Naive thymus-derived CD4-positive, alpha-beta T cell (primary cell): ENCODE data around the gene MREG. TPM values are rescaled to one million over a fixed set of nuclear protein-coding genes. Genes with fewer than 3 reads are reported as not detected.
"Not testable (repeated sequence)": the region's sequence is repeated elsewhere in the genome, so short reads cannot be mapped to it uniquely, and the experiment has no call there.

ENCODE experiments used
- ATAC-seq: fragments of 150-1000 bp; cut with Tn5 transposase; 2 replicates; pipeline ENCODE4 v1.10.0; 2021; ENCODE audit warnings: mild to moderate bottlenecking, moderate library complexity
- CTCF ChIA-PET: fragments of 350-600 bp; sonication (Branson Sonifier 250); formaldehyde crosslinking; loops from one replicate; lab custom pipeline; 2021; ENCODE audit warnings: antibody characterized with exemption; lab: Charles Lee
- POLR2A ChIA-PET: fragments of 350-600 bp; sonication (Branson Sonifier 250); formaldehyde crosslinking; loops from one replicate; lab custom pipeline; 2021; ENCODE audit warnings: antibody characterized with exemption, inconsistent platforms; lab: Charles Lee
- DNase-seq, 9 donors: peaks; one replicate each; pipeline versions ENCODE4 v3.0.0 to v3.0.0-alpha.2; 2020 to 2022; ENCODE audit warnings: mixed read lengths in 1 of 9
- H3K27ac ChIP-seq: one replicate; pipeline ENCODE4 v1.7.0; 2013; ENCODE audit warnings: mild to moderate bottlenecking, low read depth, low read length, moderate library complexity
- H3K27me3 ChIP-seq, 2 donors: one replicate each; pipeline ENCODE4 v1.7.0; 2013; ENCODE audit warnings: low read length in 2 of 2, mild to moderate bottlenecking in 2 of 2, moderate library complexity in 2 of 2; ENCODE audit not compliant: control insufficient read depth in 2 of 2, insufficient read depth in 2 of 2
- H3K36me3 ChIP-seq, 3 experiments: 1 replicate in 2 of 3; 2 replicates in 1 of 3; pipeline ENCODE4 v1.7.0; 2013; ENCODE audit warnings: low read length in 3 of 3, mild to moderate bottlenecking in 3 of 3, moderate library complexity in 1 of 3; ENCODE audit not compliant: insufficient read depth in 3 of 3, control insufficient read depth in 2 of 3
- H3K4me1 ChIP-seq, 2 donors: one replicate each; pipeline ENCODE4 v1.7.0; 2013; ENCODE audit warnings: low read length in 2 of 2, mild to moderate bottlenecking in 2 of 2, moderate library complexity in 1 of 2; ENCODE audit not compliant: control insufficient read depth in 2 of 2, insufficient read depth in 2 of 2
- H3K4me3 ChIP-seq: 2 replicates; pipeline ENCODE4 v1.7.0; 2013; ENCODE audit warnings: mild to moderate bottlenecking, low read length
- H3K9me3 ChIP-seq, 3 experiments: 1 replicate in 2 of 3; 2 replicates in 1 of 3; pipeline ENCODE4 v1.7.0; 2013; ENCODE audit warnings: low read length in 3 of 3; ENCODE audit not compliant: control insufficient read depth in 2 of 3
- H3K27ac Mint-ChIP-seq, 9 donors: one replicate each; pipeline ENCODE4 v1.8.0; 2020 to 2022; ENCODE audit warnings: mixed read lengths in 9 of 9, mild to moderate bottlenecking in 8 of 9, moderate library complexity in 5 of 9, inconsistent platforms in 2 of 9
- H3K27me3 Mint-ChIP-seq, 5 donors: one replicate each; pipeline ENCODE4 v1.8.0; 2021 to 2022; ENCODE audit warnings: mixed read lengths in 5 of 5, mild to moderate bottlenecking in 1 of 5
- H3K36me3 Mint-ChIP-seq, 5 donors: one replicate each; pipeline ENCODE4 v1.8.0; 2020 to 2022; ENCODE audit warnings: mixed read lengths in 5 of 5, mild to moderate bottlenecking in 3 of 5, inconsistent platforms in 1 of 5
- H3K4me1 Mint-ChIP-seq, 7 donors: one replicate each; pipeline ENCODE4 v1.8.0; 2020 to 2022; ENCODE audit warnings: mixed read lengths in 7 of 7, mild to moderate bottlenecking in 3 of 7, inconsistent platforms in 1 of 7
- H3K4me3 Mint-ChIP-seq, 10 donors: one replicate each; pipeline ENCODE4 v1.8.0; 2020 to 2022; ENCODE audit warnings: mild to moderate bottlenecking in 10 of 10, mixed read lengths in 10 of 10, moderate library complexity in 6 of 10, inconsistent platforms in 2 of 10
- H3K9me3 Mint-ChIP-seq, 11 donors: one replicate each; pipeline ENCODE4 v1.8.0; 2020 to 2022; ENCODE audit warnings: mixed read lengths in 11 of 11, mild to moderate bottlenecking in 4 of 11, inconsistent platforms in 1 of 11, moderate library complexity in 1 of 11
- intact Hi-C, 2 donors: fragments of 100-400 bp; cut with micrococcal nuclease; formaldehyde crosslinking; loops; one replicate each; pipeline ENCODE4 v1.15.1; 2023
- polyA plus RNA-seq, 2 donors: library from polyadenylated mRNA; unstranded; fragments of 300-500 nt; fragmentation: Illumina TruSeq; gene quantifications; one replicate each; pipeline ENCODE4 v1.2.3, GENCODE V29; 2021
- total RNA-seq, 6 experiments: library from RNA in 5 of 6; stranded (reverse) in 5 of 6; gene quantifications; 1 replicate in 5 of 6; 2 replicates in 1 of 6; pipeline ENCODE4 v1.2.3 and lab custom pipeline; 2021 to 2026

MREG gene
- total and polyA plus RNA-seq, 7 experiments from 2014 or later: 0.39 to 8.5 (median 6.1) TPM

GRCh38 chr2:215966274-215966673 is 47.1 kb downstream of the MREG start:
- no peaks in the 10 kb centered on the region for H3K27me3 ChIP-seq
- DNase-seq (no peak), ATAC-seq (no peak)
- H3K27ac ChIP-seq: no peak overlapping the region
- intact Hi-C loops: no loop called here
- Mint-ChIP-seq H3K36me3 (peaks cover 7 to 39% (median 25%) of the 10 kb centered on the region in 5 donors), H3K4me3 (peak overlapping the region in 1 of 10 donors; percentile 41), H3K4me1 (peaks cover 0 to 40% (median 4%) of the 10 kb centered on the region in 7 donors), H3K27ac (peak overlapping the region in 1 of 9 donors; percentile 58), H3K9me3 (peaks cover 0 to 11% (median 0%) of the 10 kb centered on the region in 11 donors), H3K27me3 (no peaks in the 10 kb centered on the region)
- H3K9me3 ChIP-seq: no peaks in the 10 kb centered on the region
- ChIA-PET POLR2A (no interaction called here), CTCF (no interaction called here)
- H3K4me3 ChIP-seq: no peak overlapping the region
- H3K36me3 ChIP-seq: no peaks in the 10 kb centered on the region
- no peaks in the 10 kb centered on the region for H3K4me1 ChIP-seq

- ATAC-seq: no peak
- no peaks in the 10 kb centered on the region for H3K27me3 ChIP-seq
- CTCF ChIA-PET: no interaction called here
- Mint-ChIP-seq H3K9me3 (peaks cover 0 to 6% (median 0%) of the 10 kb centered on the region in 11 donors), H3K36me3 (peaks cover 3 to 36% (median 20%) of the 10 kb centered on the region in 5 donors), H3K4me1 (peaks cover 0 to 37% (median 4%) of the 10 kb centered on the region in 7 donors), H3K27ac (peak overlapping the region in 3 of 9 donors; percentile 6 to 56 (median 48)), H3K27me3 (no peaks in the 10 kb centered on the region), H3K4me3 (peak overlapping the region in 1 of 10 donors; percentile 41)
- H3K36me3 ChIP-seq: no peaks in the 10 kb centered on the region
- intact Hi-C loops: no loop called here
- no peak for DNase-seq
- POLR2A ChIA-PET: no interaction called here
- no peak overlapping the region for H3K27ac ChIP-seq
- H3K4me3 ChIP-seq: no peak overlapping the region
- H3K9me3 ChIP-seq: no peaks in the 10 kb centered on the region
- no peaks in the 10 kb centered on the region for H3K4me1 ChIP-seq
Measured at GRCh38 chr2:215965532-215966165, 47.7 kb downstream of the MREG start.

GRCh38 chr2:215961981-215962380 is 51.4 kb downstream of the MREG start:
- peaks cover 17 to 56% (median 20%) of the 10 kb centered on the region in 5 donors for H3K36me3 Mint-ChIP-seq
- no peak overlapping the region for H3K27ac Mint-ChIP-seq
- CTCF ChIA-PET: no interaction called here

GRCh38 chr2:215958257-215958656 is 55.1 kb downstream of the MREG start:
- intact Hi-C loops: no loop called here
- Histone ChIP-seq H3K27ac (no peak overlapping the region), H3K36me3 (no peaks in the 10 kb centered on the region), H3K4me3 (no peak overlapping the region), H3K9me3 (no peaks in the 10 kb centered on the region), H3K4me1 (no peaks in the 10 kb centered on the region), H3K27me3 (no peaks in the 10 kb centered on the region)
- Mint-ChIP-seq H3K4me3 (no peak overlapping the region), H3K9me3 (peaks cover 0 to 5% (median 1%) of the 10 kb centered on the region in 11 donors), H3K27me3 (no peaks in the 10 kb centered on the region), H3K4me1 (peaks cover 0 to 2% (median 0%) of the 10 kb centered on the region in 7 donors), H3K36me3 (peaks cover 19 to 57% (median 20%) of the 10 kb centered on the region in 5 donors), H3K27ac (peak overlapping the region in 1 of 9 donors; percentile 39)
- ChIA-PET POLR2A (no interaction called here), CTCF (no interaction called here)
- no peak for DNase-seq
- ATAC-seq: no peak

More at GRCh38 chr2:215961981-215962380, 51.4 kb downstream of the MREG start:
- Histone ChIP-seq H3K27me3 (no peaks in the 10 kb centered on the region), H3K4me3 (no peak overlapping the region), H3K9me3 (no peaks in the 10 kb centered on the region), H3K27ac (no peak overlapping the region), H3K4me1 (no peaks in the 10 kb centered on the region), H3K36me3 (no peaks in the 10 kb centered on the region)
- no peak for DNase-seq
- Mint-ChIP-seq H3K4me3 (no peak overlapping the region), H3K4me1 (peaks cover 0 to 24% (median 4%) of the 10 kb centered on the region in 7 donors), H3K27me3 (no peaks in the 10 kb centered on the region), H3K9me3 (peaks cover 0 to 5% (median 1%) of the 10 kb centered on the region in 11 donors)
- POLR2A ChIA-PET: no interaction called here
- intact Hi-C loops: no loop called here
- no peak for ATAC-seq

GRCh38 chr2:215957354-215958122 is 55.8 kb downstream of the MREG start:
- H3K4me3 ChIP-seq, H3K9me3 ChIP-seq, H3K4me1 Mint-ChIP-seq, H3K4me3 Mint-ChIP-seq, intact Hi-C loops, H3K27me3 Mint-ChIP-seq, H3K4me1 ChIP-seq, CTCF ChIA-PET, H3K9me3 Mint-ChIP-seq, ATAC-seq, H3K27me3 ChIP-seq, H3K27ac ChIP-seq, H3K36me3 ChIP-seq, H3K27ac Mint-ChIP-seq, DNase-seq: not testable (repeated sequence)
- peaks cover 19 to 54% (median 20%) of the 10 kb centered on the region in 5 donors for H3K36me3 Mint-ChIP-seq
- POLR2A ChIA-PET: interaction anchor here (0.6 to 0.7 kb wide), 2 partner anchors 344 to 1092 kb away, joined by 3 read pairs; no protein-coding TSS in a partner anchor

- H3K9me3 Mint-ChIP-seq: peaks cover 0 to 3% (median 0%) of the 10 kb centered on the region in 11 donors
- ChIA-PET POLR2A (no interaction called here), CTCF (interaction anchor here (0.6 to 1.0 kb wide), 2 partner anchors 63 to 476 kb away, joined by 3 read pairs; no protein-coding TSS in a partner anchor)
- H3K9me3 ChIP-seq: no peaks in the 10 kb centered on the region
- DNase-seq (no peak), ATAC-seq (no peak)
- no peaks in the 10 kb centered on the region for H3K27me3 ChIP-seq
- no peak overlapping the region for H3K27ac Mint-ChIP-seq
- H3K4me3 ChIP-seq: no peak overlapping the region
- intact Hi-C loops: no loop called here
- H3K27me3 Mint-ChIP-seq: no peaks in the 10 kb centered on the region
- H3K4me1 Mint-ChIP-seq: peaks cover 0 to 3% (median 0%) of the 10 kb centered on the region in 7 donors
- no peaks in the 10 kb centered on the region for H3K4me1 ChIP-seq
- H3K36me3 Mint-ChIP-seq: peaks cover 0 to 21% (median 6%) of the 10 kb centered on the region in 5 donors
- no peak overlapping the region for H3K27ac ChIP-seq
- H3K4me3 Mint-ChIP-seq: no peak overlapping the region
- H3K36me3 ChIP-seq: no peaks in the 10 kb centered on the region
Measured at GRCh38 chr2:215952860-215953637, 60.3 kb downstream of the MREG start.
